Ascending aorta (tissue), 2 donors: ENCODE measurements around the gene CDKN2AIP. TPM values are rescaled to one million over a fixed set of nuclear protein-coding genes. Genes with fewer than 3 reads are reported as not detected.
"Not testable (repeated sequence)": the region's sequence is repeated elsewhere in the genome, so short reads cannot be mapped to it uniquely, and the experiment has no call there.

Source experiments
- DNase-seq, 2 donors: peaks; one replicate each; pipeline ENCODE4 v3.0.0-alpha.2; 2019; ENCODE audit warnings: low spot score in 2 of 2
- H3K27ac ChIP-seq, 2 donors: fragments of 200-600 bp; sonication (generic); one replicate each; pipeline ENCODE4 v1.5.1; 2016 to 2017; ENCODE audit warnings: mild to moderate bottlenecking in 1 of 2
- H3K27me3 ChIP-seq: fragments of 200-600 bp; sonication (generic); one replicate; pipeline ENCODE4 v1.5.1; 2017
- H3K36me3 ChIP-seq, 2 donors: fragments of 200-600 bp; sonication (generic); one replicate each; pipeline ENCODE4 v1.5.1; 2016
- H3K4me1 ChIP-seq, 2 donors: fragments of 200-600 bp; sonication (generic); one replicate each; pipeline ENCODE4 v1.5.1; 2016 to 2017; ENCODE audit warnings: mild to moderate bottlenecking in 1 of 2
- H3K4me3 ChIP-seq, 2 donors: fragments of 200-600 bp; sonication (generic); one replicate each; pipeline ENCODE4 v1.5.1; 2016 to 2017; ENCODE audit warnings: mild to moderate bottlenecking in 1 of 2
- H3K9me3 ChIP-seq, 2 donors: fragments of 200-600 bp; sonication (generic); one replicate each; pipeline ENCODE4 v1.5.1; 2016
- CTCF ChIP-seq, 3 experiments: fragments of 200-600 bp in 2 of 3; fragments of 450-650 bp in 1 of 3; sonication (generic) in 2 of 3; IDR thresholded peaks; one replicate each; pipeline ENCODE4 v1.5.1; 2016 to 2019; ENCODE audit warnings: antibody characterized with exemption in 3 of 3, mild to moderate bottlenecking in 1 of 3, moderate library complexity in 1 of 3
- intact Hi-C: fragments of 100-400 bp; cut with DNase I; formaldehyde crosslinking; loops from one replicate; pipeline ENCODE4 v1.15.1; 2023
- total RNA-seq: library from RNA; depleted of rRNA; stranded (reverse); fragments of >200 nt; gene quantifications from one replicate; pipeline ENCODE4 v1.1.0, GENCODE V29; 2016

The CDKN2AIP gene
- total RNA-seq, 1 donor from 2014 or later, result 34.5 TPM

DNA sequence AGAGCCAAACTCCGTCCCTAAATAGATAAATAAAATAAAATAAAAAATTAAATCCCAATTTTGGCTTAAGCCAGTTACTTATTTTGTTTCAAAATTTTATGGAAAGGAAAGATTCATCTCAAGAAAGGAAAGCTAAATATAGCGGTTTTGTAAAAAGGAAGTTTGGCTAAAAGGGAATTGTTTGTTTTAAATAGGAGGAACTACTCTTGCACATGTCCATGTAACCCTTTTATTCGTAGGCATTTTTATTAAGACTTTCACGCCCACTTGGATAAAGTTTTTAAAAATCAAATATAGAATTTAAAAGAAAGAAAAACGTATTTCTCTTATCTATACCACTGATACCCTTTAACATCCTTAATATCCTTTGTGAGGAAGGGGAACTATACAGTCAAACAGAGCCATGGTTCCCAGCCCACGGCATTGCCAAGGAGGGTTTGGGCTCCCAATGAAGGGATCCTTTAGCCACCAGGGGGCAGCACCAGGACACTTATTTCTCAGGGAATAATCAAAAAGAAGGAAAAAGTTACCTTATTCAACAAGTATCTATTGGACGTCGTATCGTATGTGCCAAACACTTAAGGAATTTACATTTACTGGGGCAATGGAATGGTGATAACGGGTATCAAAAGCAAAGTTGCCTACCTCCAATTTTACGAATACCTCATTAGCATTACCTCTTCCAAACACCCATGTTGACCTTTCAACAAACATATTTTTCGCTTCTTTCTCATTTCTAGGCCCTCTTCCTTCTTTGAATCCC lies 27.7 kb downstream of the CDKN2AIP start:
- Histone ChIP-seq H3K9me3 (no peaks in the 10 kb centered on the region), H3K36me3 (no peaks in the 10 kb centered on the region), H3K27me3 (no peaks in the 10 kb centered on the region), H3K4me3 (peak overlapping the region in 1 of 2 donors; percentile 21), H3K4me1 (no peaks in the 10 kb centered on the region), H3K27ac (no peak overlapping the region)
- TF ChIP-seq CTCF (IDR thresholded peaks at IDR 0.05), result peak; percentile 59 to 83 (median 81)
- intact Hi-C loops, result loop anchor here (1.0 to 2.0 kb wide), 5 partner anchors 27 to 696 kb away; partner anchors contain the start of genes CDKN2AIP, RWDD4 and TRAPPC11
- DNase-seq, result peak; percentile 47 to 93

- H3K4me3 ChIP-seq, result no peak overlapping the region
- intact Hi-C loops, result no loop called here
- no peaks in the 10 kb centered on the region for H3K36me3 ChIP-seq
- no peaks in the 10 kb centered on the region for H3K27me3 ChIP-seq
- no peaks in the 10 kb centered on the region for H3K9me3 ChIP-seq
- H3K27ac ChIP-seq, result no peak overlapping the region
- H3K4me1 ChIP-seq, result no peaks in the 10 kb centered on the region
- no peak for TF ChIP-seq CTCF (IDR thresholded peaks at IDR 0.05)
- no peak for DNase-seq
Observed at GRCh38 chr4:183478123-183478522, 33.7 kb downstream of the CDKN2AIP start.

GRCh38 chr4:183478926-183479325 lies 34.5 kb downstream of the CDKN2AIP start:
- TF ChIP-seq CTCF (IDR thresholded peaks at IDR 0.05), result no peak
- H3K36me3 ChIP-seq, result no peaks in the 10 kb centered on the region
- no peak overlapping the region for H3K4me3 ChIP-seq
- no peaks in the 10 kb centered on the region for H3K9me3 ChIP-seq
- no peak for DNase-seq
- no peak overlapping the region for H3K27ac ChIP-seq
- intact Hi-C loops, result no loop called here
- no peaks in the 10 kb centered on the region for H3K4me1 ChIP-seq
- H3K27me3 ChIP-seq, result no peaks in the 10 kb centered on the region

DNA sequence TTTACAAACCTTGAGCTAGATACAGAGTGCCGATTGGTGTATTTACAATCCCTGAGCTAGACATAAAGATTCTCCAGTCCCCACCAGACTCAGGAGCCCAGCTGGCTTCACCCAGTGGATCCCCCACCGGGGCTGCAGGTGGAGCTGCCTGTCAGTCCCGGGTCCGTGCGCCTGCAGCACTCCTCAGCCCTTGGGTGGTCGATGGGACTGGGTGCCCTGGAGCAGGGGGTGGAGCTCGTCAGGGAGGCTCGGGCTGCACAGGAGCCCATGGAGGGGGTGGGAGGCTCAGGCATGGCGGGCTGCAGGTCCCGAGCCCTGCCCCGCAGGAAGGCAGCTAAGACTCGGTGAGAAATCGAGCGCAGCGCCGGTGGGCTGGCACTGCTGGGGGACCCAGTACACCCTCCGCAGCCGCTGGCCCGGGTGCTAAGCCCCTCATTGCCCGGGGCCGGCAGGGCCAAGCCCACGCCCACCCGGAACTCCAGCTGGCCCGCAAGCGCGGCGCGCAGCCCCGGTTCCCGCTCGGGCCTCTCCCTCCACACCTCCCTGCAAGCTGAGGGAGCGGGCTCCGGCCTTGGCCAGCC lies 38.2 kb downstream of the CDKN2AIP start:
- H3K36me3 ChIP-seq, intact Hi-C loops: not testable (repeated sequence)

DNA sequence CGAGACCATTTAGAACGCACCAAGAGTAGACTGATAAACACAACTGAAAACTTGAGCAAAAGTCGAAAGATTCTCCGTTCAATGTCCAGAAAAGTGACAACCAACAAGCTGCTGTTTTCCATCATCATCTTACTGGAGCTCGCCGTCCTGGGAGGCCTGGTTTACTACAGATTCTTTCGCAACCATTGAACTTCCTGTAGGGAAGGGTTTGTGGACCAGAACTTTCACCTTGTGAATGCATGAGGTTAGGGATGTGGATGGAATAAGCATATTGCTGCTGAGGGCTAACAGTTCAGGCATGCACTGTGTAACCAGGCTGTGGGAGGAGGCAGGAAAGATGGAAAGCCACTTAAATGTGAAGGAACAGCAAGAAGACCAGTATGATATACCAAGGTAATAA lies 39.6 kb downstream of the CDKN2AIP start:
- Histone ChIP-seq H3K27me3 (no peaks in the 10 kb centered on the region), H3K27ac (no peak overlapping the region), H3K4me1 (no peaks in the 10 kb centered on the region), H3K36me3 (no peaks in the 10 kb centered on the region), H3K9me3 (no peaks in the 10 kb centered on the region), H3K4me3 (no peak overlapping the region)
- DNase-seq, result no peak
- TF ChIP-seq CTCF (IDR thresholded peaks at IDR 0.05), result no peak
- intact Hi-C loops, result no loop called here

More for the DNA sequence above, 38.2 kb downstream of the CDKN2AIP start:
- not testable (repeated sequence) for H3K27ac ChIP-seq, H3K27me3 ChIP-seq, H3K9me3 ChIP-seq, DNase-seq, H3K4me3 ChIP-seq, H3K4me1 ChIP-seq

DNA sequence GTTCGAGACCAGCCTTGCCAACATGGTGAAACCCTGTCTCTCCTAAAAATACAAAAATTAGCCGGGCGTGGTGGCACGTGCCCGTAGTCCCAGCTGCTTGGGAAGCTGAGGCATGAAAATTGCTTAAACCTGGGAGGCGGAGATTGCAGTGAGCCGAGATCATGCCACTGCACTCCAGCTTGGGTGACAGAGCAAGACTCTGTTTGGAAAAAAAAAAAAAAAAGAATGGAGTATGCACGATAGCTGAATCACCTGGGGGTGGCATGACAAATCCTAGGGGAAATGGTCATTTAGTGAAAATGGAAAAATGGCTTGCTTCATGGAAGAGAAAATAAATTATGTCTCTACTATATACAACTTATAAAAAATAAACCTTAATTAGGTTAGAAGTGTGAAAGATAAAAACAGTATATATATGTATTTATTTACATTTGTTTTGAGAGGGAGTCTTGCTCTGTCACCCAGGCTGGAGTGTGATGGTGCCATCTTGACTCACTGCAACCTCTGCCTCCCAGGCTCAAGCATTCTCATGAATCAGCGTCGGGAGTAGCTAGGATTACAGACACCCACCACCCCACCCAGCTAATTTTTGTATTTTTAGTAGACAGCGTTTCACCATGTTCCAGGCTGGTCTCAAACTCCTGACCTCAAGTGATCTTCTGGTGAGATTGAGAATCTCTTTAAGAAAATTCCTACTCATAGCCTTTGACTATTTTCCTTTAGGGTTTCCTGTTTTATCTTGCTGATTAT lies 41.1 kb downstream of the CDKN2AIP start:
- H3K4me1 ChIP-seq, result no peaks in the 10 kb centered on the region
- no peaks in the 10 kb centered on the region for H3K27me3 ChIP-seq
- no peak overlapping the region for H3K4me3 ChIP-seq
- no peak overlapping the region for H3K27ac ChIP-seq
- H3K9me3 ChIP-seq, result no peaks in the 10 kb centered on the region
- no peak for TF ChIP-seq CTCF (IDR thresholded peaks at IDR 0.05)
- H3K36me3 ChIP-seq, result no peaks in the 10 kb centered on the region
- intact Hi-C loops, result no loop called here
- no peak for DNase-seq
